ENCODE data around the gene PRRC2A.

DNA sequence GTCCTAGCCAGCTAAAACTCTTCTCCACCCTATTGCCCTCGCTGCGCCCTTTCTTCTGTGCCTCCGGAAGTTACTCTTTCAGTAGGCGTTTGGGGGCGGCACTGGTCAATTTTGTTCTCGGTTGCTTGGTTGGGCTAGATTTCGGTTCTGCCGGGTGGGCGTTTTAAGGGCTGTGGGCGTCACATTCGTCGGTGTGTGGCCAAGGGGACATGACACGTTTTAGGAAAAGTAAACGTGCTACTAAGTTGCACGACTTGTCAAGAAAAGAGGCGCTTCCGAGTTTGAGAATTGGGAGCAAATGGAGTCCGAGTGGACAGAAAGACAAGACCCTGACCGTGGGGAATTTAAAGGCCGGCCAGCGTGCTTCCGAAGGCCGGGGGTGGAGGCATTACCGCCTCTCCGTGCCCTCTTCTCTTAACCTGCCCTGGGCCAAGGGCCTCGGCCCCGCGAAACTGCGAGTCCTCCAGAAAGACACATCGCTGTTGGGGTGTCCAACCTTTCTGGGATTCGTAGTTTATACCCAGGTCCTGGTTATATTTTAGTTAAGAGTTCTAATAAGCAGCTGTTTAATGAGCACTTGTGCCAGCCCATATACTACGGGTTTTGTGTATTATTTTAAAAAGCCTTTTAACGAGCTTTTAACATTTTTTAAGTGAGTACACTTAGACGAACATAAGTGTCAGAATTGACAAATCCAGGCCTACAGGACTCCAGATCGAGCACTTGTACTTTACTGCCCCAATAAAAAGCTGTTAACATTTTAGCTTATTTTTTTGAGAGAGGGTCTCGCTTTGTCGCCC lies 32.6 kb downstream of the PRRC2A start:
- no peak for TF ChIP-seq POLR2AphosphoS5 (IDR thresholded peaks at IDR 0.05)
- no peak for TF ChIP-seq CTCF (IDR thresholded peaks at IDR 0.05)
- TF ChIP-seq POLR2A (IDR thresholded peaks at IDR 0.05) = no peak

Data from suprapubic skin (tissue), 4 donors.